Measurements from ENCODE around the gene COL5A2. TPM values are rescaled to one million over a fixed set of nuclear protein-coding genes. Genes with fewer than 3 reads are reported as not detected.

The COL5A2 gene
- total and polyA plus RNA-seq, 8 donors: 11.9 to 468 (median 48.1) TPM

DNA sequence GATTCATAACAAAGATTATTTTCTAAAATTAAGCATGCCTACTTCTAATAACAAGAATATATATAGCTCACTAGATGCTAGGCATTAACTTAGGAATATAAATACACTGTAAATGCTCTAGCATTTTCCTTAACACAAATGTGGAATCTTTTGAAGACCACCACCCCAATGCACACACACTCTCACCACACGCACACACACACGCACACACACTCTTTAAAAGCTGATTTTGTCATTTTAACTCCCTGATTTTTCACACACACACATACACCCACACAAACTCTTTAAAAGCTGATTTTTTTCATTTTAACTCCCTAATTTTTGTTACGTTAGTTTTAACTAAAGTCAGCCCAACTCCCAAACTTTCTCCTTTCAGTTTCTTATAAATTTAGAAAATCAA, 3.0 kb downstream of the COL5A2 start:
- H3K27me3 ChIP-seq: no peaks in the 10 kb centered on the region
- H3K4me1 ChIP-seq: peaks cover 0 to 14% (median 7%) of the 10 kb centered on the region in 4 donors
- 67 to 85% (median 77%) methylated on average over 3 of the region's 3 CpGs for WGBS, 5 donors
- H3K27ac ChIP-seq: peak overlapping the region in 1 of 5 donors; percentile 81
- TF ChIP-seq POLR2AphosphoS5 (IDR thresholded peaks at IDR 0.05) (no peak), EP300 (IDR thresholded peaks at IDR 0.05) (no peak), POLR2A (IDR thresholded peaks at IDR 0.05) (no peak)
- TF ChIP-seq, protein P1, sequence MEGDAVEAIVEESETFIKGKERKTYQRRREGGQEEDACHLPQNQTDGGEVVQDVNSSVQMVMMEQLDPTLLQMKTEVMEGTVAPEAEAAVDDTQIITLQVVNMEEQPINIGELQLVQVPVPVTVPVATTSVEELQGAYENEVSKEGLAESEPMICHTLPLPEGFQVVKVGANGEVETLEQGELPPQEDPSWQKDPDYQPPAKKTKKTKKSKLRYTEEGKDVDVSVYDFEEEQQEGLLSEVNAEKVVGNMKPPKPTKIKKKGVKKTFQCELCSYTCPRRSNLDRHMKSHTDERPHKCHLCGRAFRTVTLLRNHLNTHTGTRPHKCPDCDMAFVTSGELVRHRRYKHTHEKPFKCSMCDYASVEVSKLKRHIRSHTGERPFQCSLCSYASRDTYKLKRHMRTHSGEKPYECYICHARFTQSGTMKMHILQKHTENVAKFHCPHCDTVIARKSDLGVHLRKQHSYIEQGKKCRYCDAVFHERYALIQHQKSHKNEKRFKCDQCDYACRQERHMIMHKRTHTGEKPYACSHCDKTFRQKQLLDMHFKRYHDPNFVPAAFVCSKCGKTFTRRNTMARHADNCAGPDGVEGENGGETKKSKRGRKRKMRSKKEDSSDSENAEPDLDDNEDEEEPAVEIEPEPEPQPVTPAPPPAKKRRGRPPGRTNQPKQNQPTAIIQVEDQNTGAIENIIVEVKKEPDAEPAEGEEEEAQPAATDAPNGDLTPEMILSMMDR (IDR thresholded peaks at IDR 0.05): no peak
- H3K36me3 ChIP-seq: no peaks in the 10 kb centered on the region
- no peak for DNase-seq
- H3K4me3 ChIP-seq: peak overlapping the region; percentile 49 to 56 (median 50)
- intact Hi-C loops (cut with DNase I; ENCODE audit: low total_unique reads): no loop called here
- no peaks in the 10 kb centered on the region for H3K9me3 ChIP-seq

DNA sequence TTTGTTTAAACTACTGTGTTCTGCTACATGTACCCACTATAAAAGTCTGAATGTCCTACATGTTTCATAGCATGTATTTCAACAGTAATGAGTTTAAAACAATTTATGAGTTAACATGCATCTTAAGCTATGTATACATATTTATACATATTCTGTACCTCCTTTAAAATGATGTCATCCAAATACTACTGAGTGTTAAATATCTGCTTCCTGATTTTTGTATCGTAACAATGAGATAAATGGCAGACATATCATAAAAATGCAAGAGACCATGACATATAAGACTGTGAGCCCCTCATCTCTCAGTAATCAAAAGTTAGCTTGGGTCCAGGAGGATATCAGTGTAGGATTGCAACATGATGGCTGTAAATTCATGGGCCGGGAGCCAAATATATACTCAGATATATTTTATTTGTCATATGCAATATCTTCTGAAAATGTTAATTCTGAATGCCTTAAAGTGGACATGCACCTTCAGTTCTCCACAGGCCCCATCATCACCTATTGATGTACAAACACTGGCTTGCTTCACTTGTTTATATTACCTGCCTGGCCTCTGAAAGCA, 3.6 kb downstream of the COL5A2 start:
- Histone ChIP-seq H3K4me3 (peak overlapping the region in 3 of 4 donors; percentile 49 to 56 (median 51)), H3K4me1 (peaks cover 0 to 19% (median 8%) of the 10 kb centered on the region in 4 donors), H3K27me3 (no peaks in the 10 kb centered on the region), H3K36me3 (no peaks in the 10 kb centered on the region), H3K9me3 (no peaks in the 10 kb centered on the region), H3K27ac (peak overlapping the region in 1 of 5 donors; percentile 81)
- TF ChIP-seq, protein P1 (IDR thresholded peaks at IDR 0.05): no peak
- no peak for TF ChIP-seq POLR2AphosphoS5 (IDR thresholded peaks at IDR 0.05)
- TF ChIP-seq POLR2A (IDR thresholded peaks at IDR 0.05): no peak
- TF ChIP-seq EP300 (IDR thresholded peaks at IDR 0.05): no peak
- peak in 1 of 2 donors; percentile 29 for DNase-seq
- WGBS, 5 donors: 68 to 84% (median 80%) methylated on average over 2 of the region's 2 CpGs
- intact Hi-C loops (cut with DNase I; ENCODE audit: low total_unique reads): no loop called here

DNA sequence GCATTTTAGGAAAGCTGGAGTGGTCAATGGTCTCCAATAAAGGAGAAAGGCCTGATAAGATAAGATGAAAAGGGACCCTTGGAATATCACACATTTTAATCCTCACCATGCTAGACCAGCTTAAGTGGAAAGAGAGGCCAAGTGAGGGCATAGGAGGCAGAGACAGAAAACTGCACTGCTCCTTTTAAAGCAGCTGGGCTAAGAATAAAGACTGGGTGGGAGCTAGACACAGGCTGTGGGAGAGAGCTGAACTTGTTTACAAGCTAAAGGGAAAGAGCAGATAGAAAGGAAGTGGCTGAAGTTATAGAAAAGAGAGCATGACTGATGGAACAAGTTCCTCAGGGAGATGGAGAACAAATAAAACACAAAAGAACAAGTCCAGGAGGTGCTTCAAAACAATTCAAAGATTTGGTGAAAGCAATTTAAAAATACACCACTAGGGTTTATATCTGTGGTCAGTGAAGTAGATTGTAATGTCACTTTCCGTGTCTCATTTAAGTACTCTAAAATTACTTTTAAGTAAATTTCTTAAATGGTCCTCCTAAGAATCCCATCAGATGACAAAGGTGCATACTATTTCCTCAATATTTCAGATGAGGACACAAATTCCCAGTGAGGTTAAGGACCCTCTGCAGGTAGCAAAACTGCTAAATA, 7.5 kb downstream of the COL5A2 start:
- intact Hi-C loops (cut with DNase I; ENCODE audit: low total_unique reads): no loop called here
- H3K27me3 ChIP-seq: no peaks in the 10 kb centered on the region
- DNase-seq: peak in 1 of 2 donors; percentile 19
- H3K36me3 ChIP-seq: no peaks in the 10 kb centered on the region
- peak overlapping the region in 1 of 5 donors; percentile 9 for H3K27ac ChIP-seq
- H3K9me3 ChIP-seq: no peaks in the 10 kb centered on the region
- TF ChIP-seq POLR2AphosphoS5 (IDR thresholded peaks at IDR 0.05): no peak
- TF ChIP-seq, protein P1 (IDR thresholded peaks at IDR 0.05): no peak
- TF ChIP-seq POLR2A (IDR thresholded peaks at IDR 0.05): no peak
- no peak for TF ChIP-seq EP300 (IDR thresholded peaks at IDR 0.05)
- peaks cover 0 to 24% (median 11%) of the 10 kb centered on the region in 4 donors for H3K4me1 ChIP-seq
- H3K4me3 ChIP-seq: no peak overlapping the region
- 63 to 85% (median 78%) methylated on average over 1 of the region's 1 CpG for WGBS, 5 donors

DNA sequence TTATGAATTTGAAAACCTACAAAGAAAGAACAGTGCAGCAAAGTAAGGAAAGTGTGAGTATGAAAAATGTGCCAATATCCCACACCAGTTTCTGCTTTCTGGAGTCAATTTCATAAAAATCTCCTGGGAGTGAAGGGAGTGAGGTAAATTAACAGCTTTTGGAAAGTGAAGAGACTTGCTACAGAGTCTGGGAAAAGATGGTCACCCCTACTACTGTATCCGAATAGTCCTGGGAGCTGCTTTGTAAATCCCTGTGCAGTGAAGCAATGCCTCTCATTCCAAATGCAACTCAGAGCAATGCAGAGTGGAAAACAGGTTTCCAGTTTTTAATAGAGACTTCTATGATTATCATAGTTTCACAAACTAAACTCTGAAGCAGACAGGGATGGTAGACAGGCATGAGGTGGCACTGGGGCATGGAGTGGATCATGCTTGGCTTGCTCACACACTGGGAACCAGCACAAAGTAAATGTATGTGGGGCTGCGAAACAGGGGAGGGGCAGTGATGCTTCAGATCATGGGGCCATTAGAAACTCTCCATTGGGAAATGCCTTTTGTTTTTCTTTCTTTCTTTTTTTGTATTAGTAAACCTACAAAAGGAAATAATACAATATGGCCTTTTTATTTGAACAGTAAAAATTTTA, 10.6 kb downstream of the COL5A2 start:
- Histone ChIP-seq H3K27me3 (no peaks in the 10 kb centered on the region), H3K9me3 (no peaks in the 10 kb centered on the region), H3K4me3 (no peak overlapping the region), H3K36me3 (no peaks in the 10 kb centered on the region), H3K4me1 (peaks cover 0 to 51% (median 16%) of the 10 kb centered on the region in 4 donors), H3K27ac (no peak overlapping the region)
- no peak for TF ChIP-seq POLR2A (IDR thresholded peaks at IDR 0.05)
- intact Hi-C loops (cut with DNase I; ENCODE audit: low total_unique reads): no loop called here
- DNase-seq: no peak
- WGBS, 5 donors: 76 to 89% (median 82%) methylated on average over 2 of the region's 2 CpGs

Measured in stomach (tissue), 9 donors.